ENCODE measurements around the gene OPALIN. TPM values are rescaled to one million over a fixed set of nuclear protein-coding genes. Genes with fewer than 3 reads are reported as not detected.

OPALIN gene
- total and polyA plus RNA-seq, 9 of the 15 experiments (the other 6 are each of a cell fraction or from before 2014, with no cell fraction given), result not detected

DNA sequence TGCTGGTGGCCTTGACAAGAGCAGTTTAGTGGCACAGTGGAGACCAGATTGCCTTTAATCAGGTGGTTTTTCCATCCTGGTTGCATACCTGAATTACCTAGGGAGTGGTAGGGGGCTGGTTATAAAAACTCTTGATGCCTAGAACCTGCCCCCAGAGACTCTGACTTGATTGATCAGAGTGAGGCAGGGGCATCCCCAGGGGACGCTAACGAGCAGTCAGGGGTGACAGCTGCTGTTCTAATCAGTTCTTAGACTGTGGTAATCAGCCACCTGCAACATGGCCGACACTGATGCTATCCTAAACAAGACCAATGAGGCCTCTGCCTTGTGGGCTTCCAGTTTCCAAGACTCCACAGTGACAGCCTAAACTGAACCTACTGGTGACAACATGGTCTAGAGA is 2.0 kb upstream of the OPALIN start (continued):
- TF ChIP-seq MGA (IDR thresholded peaks at IDR 0.05), result no peak

All from K562 (cell line).